ENCODE results near the gene ABI2.

DNA sequence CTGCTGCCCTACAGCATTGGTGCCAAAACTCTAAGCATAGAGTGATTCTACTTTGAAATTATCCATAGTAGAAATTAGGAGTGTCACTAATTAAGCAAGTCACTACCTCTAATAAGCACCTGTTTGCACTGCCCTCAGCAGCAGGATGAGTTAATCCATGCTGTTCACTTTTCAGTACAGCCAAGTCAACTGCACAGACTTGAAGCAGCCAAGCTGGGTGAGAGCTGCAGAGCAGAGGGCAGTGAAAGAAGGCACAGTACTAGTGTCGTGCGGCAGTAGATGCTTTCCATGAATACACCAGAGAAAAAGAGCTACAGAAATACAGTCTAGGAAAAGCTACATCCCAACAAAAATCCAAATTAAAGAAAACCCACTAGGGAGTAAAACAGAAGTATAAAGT is 108.3 kb downstream of the ABI2 start:
- TF ChIP-seq, protein P1, sequence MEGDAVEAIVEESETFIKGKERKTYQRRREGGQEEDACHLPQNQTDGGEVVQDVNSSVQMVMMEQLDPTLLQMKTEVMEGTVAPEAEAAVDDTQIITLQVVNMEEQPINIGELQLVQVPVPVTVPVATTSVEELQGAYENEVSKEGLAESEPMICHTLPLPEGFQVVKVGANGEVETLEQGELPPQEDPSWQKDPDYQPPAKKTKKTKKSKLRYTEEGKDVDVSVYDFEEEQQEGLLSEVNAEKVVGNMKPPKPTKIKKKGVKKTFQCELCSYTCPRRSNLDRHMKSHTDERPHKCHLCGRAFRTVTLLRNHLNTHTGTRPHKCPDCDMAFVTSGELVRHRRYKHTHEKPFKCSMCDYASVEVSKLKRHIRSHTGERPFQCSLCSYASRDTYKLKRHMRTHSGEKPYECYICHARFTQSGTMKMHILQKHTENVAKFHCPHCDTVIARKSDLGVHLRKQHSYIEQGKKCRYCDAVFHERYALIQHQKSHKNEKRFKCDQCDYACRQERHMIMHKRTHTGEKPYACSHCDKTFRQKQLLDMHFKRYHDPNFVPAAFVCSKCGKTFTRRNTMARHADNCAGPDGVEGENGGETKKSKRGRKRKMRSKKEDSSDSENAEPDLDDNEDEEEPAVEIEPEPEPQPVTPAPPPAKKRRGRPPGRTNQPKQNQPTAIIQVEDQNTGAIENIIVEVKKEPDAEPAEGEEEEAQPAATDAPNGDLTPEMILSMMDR (IDR thresholded peaks at IDR 0.05) = no peak
- TF ChIP-seq POLR2A (IDR thresholded peaks at IDR 0.05) = no peak
